Putamen (tissue), 1 donor: ENCODE data around the gene POU3F3.
A peak's percentile ranks its signal among the peaks of the same experiment; 100 is the strongest.

Experiments
- DNase-seq: peaks from one replicate; pipeline ENCODE4 v3.0.0-alpha.2; 2016; ENCODE audit warnings: low spot score

The POU3F3 gene

DNA sequence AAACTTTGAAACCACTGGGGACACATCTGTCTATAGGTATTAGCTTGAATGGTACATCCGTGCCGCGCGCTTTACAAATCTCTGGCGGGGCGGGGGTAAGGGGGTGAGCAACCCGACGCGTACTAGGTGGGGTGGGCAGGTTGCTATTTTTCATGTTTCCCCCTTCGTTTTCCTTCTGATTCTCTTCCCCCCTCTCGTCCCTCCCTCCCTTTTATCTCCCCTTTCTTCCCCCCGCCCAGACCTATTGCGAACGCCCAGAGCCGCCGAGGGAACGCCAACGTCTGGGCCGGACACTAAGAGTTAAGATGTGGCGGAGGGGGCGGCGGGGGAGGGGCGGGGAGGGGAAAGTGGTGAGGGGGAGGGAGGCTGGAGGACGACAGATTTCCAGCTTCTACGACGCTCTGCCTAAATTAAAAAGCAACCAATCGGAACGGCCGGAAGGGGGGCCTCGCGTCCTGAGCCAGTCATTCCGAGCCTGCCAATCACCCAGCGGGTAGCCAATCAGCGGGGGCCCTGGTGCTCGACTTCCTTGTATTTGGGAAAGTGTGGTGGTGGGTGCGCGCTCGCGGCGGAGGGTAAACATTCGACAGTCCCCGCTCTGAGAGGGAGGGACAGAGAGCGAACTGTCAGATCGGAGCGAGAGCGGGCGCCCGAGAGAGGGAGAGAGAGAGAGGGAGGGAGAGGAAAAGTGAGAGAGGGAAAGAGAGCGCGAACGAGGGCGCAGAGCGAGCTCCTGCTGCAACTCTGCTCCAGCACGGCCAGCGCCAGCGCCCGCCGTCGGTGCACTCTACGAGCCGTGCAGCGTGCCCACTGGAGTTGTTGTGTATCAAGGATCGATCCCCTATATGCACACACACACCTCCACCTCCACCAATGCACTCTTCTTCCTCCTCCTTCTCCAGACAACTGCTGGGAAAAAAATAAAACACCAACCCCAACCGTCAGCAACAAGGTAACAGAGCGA is at the start of gene POU3F3:
TSS of gene POU3F3 (plus strand) at position 582 of the 964 bp plus-strand sequence. CDS start 1,396 bp downstream, outside the sequence.
- DNase-seq: peak; percentile 100

DNA sequence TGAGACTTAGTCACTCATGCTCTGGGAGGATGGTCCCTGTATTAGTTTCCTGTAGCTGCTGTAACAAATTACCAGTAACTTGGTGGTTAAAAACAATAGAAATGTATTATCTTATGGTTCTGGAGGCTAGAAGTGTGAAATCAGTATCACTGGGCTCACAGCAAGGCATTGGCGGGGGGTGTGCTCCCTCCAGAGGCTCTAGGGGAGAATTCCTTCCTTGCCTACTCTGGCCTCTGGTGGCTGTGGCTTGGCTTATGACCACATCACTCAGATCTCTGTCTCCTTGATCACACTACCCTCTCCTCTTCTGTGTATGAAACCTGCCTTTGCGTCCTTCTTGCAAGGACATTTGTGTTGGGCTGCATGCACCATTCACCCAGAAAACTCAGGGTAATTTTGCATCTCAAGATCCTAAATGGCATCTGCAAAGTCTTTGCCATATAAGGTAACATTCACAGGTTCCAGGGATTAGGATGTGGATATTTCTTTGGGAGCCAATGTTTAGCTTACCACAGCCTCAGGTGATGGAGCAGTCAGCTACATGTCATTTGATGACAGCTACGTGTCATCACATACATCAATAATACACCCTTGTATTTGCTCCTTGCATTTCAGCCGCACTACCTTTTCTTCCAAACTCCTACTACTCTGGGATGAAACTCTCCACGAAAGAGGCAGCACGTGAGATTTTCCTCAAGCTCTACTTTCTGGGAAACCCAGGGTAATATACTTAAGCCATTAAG is 49.6 kb upstream of the POU3F3 start:
- DNase-seq: no peak

DNA sequence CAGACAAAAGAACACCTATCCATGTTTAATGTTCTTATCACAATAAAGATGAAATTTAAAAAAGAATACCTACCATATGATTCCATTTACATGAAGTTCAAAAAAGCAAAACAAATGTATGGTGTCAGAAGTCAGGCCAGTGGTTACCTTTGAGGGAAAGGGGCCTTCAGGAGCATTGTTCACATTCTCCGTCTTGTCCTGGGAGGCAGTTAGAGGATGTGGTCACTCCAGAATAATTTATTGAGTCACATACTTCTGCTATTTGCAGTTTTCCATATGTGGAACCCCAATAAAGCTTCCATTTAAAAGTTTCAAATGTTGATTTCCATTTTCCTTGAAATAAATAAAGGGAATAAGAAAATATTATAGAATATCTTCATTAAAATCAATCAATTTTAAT is 41.6 kb upstream of the POU3F3 start:
- DNase-seq: no peak

GRCh38 chr2:104816143-104816542 is 37.8 kb upstream of the POU3F3 start:
- no peak for DNase-seq

DNA sequence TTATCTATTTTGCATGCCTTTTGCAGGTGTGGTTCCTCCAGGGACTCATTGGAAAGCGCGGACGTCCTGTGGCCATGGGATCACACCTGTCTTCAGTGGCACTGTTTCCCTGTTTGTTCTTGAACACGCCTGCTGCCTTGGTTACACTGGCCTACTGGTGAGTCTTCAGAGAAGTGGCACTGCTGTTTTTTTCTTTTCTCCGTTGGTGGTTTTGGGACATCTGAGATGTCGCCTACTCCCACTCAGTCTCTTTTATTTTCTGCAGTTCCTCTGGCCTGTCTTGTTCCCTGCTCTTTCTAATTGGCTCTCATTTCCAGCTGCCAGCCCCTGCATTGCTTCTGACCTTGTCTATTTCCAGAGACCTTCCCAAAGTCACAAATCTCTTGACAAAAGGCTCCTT is 35.7 kb upstream of the POU3F3 start:
- no peak for DNase-seq

GRCh38 chr2:104820126-104820525 is 33.8 kb upstream of the POU3F3 start:
- DNase-seq: peak; percentile 76

DNA sequence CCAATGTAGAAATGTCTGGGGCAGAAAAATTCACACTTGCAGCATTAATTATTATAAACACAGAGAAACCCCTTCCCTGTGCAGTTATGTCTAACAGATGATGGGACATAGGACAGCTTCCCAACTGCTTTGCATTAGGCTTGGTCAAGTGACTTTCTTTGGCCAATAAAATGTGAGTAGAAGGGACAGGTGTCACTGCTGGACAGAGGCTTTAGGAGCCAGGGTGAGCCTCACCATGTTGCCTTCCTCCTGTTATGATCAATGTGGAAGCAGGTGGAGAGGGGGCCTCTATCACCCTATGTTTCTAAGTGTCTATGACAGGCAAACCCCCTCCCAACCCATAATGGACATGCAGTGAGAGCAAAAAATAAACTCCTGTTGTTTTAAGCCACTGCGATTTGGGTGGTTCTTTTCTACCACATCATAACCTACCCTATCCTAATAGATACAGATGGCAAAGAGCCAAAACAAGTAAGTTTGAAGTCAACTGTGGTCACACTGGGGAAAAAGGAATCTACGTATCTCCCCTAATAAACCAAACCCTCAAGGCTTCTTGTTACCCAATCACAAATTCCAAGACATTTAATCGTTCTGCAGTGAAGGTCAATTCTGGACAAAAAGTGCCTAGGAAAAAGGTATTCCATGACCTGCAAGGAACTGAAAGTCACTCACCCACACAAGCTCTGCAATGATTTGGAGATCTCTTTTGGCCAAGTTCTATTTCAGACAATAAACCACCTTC is 28.6 kb upstream of the POU3F3 start:
- no peak for DNase-seq

GRCh38 chr2:104826016-104826415 is 27.9 kb upstream of the POU3F3 start:
- DNase-seq: no peak

DNA sequence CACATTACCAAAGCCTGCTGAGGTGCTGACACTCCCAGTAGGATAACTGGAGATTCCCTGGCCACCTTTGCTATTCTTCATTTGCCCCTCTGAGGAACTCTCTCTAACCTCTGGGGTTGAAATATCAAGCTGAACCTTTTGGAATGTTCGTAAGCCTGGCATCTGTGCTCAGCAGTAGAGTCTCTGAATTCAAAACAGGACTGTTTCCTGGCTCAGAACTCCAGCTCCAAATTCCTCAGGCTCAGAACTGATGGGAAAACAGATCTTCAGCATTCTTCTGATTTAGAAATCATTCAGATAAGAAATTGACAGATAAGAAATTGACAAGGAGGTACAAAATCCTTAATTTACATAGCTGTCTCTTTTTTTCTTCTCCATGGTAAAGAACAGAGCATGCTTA is 22.2 kb upstream of the POU3F3 start:
- DNase-seq: no peak

GRCh38 chr2:104834431-104835153 is 19.3 kb upstream of the POU3F3 start:
- peak; percentile 82 for DNase-seq

GRCh38 chr2:104836265-104836664 is 17.6 kb upstream of the POU3F3 start:
- no peak for DNase-seq

DNA sequence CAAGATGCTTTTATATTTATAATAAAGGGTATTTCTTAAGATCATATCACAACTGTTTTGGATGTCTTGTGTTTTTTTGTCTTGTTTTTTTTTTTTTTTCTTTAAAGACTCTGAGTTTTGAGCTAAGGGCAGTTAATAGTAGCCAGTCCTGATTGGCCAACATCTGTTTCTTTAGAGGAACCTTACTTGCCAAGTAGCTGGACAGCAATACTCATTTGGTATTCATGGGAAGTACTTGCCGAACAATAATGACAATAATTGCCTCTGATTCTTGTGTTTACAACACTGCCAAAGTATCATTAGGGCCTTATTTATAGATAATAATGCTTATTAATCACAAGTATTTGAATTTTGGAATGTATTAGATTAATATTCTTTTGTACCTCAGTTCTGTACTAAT is 17.1 kb upstream of the POU3F3 start:
- DNase-seq: no peak

GRCh38 chr2:104840156-104840555 is 13.8 kb upstream of the POU3F3 start:
- no peak for DNase-seq

DNA sequence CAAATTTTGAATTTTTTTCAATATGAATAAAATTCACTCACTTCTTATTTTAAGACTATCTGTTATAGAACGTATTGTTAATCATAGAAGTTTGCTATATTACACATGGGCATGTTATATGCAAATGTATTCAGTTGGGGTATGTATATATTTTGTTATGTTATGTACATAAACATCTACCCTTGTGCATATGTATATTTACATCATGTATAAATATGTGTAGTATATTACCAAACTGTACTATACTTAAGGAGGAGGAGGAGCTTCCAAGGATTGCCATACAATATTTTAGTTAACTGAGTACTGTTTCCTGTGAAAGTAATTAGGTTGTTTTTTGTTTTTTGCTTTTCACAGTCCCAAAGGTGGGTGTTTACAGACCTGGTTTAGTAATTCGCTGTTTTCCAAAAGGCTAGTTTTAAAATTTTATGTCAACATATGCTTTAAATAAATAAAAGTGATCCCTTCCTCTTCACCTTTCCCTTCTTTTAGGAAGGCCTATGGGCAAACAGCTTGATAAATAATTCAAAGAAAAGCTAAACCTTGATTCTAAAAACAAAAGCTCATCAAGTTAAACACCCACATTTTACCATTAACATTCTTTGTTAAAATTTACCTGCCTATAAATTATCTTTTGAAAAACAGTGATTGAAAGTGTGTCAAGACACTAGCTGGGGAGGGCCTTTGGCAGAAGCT is 12.9 kb upstream of the POU3F3 start:
- DNase-seq: no peak

GRCh38 chr2:104841744-104842143 is 12.2 kb upstream of the POU3F3 start:
- no peak for DNase-seq

- peak; percentile 80 for DNase-seq
Observed at GRCh38 chr2:104844807-104845551, 8.9 kb upstream of the POU3F3 start.

DNA sequence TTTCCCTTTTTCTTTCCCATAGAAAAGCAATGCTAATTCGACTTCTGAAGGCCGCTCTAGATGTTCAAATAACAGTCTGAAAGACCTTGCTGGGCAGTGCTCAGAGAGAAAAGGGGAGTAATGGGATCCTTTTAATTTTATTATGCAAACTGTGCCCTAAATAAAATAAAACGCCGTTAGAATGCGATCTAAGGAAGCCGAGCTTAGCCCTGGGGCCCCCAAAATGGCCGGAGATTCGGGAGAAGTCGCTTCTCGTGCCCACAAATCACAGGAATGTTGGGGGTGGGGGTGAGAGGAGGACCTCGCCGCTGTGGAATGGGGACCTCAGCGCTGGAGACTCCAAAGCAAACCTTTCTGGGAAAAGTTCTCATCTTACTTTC is 8.4 kb upstream of the POU3F3 start:
- DNase-seq: no peak

DNA sequence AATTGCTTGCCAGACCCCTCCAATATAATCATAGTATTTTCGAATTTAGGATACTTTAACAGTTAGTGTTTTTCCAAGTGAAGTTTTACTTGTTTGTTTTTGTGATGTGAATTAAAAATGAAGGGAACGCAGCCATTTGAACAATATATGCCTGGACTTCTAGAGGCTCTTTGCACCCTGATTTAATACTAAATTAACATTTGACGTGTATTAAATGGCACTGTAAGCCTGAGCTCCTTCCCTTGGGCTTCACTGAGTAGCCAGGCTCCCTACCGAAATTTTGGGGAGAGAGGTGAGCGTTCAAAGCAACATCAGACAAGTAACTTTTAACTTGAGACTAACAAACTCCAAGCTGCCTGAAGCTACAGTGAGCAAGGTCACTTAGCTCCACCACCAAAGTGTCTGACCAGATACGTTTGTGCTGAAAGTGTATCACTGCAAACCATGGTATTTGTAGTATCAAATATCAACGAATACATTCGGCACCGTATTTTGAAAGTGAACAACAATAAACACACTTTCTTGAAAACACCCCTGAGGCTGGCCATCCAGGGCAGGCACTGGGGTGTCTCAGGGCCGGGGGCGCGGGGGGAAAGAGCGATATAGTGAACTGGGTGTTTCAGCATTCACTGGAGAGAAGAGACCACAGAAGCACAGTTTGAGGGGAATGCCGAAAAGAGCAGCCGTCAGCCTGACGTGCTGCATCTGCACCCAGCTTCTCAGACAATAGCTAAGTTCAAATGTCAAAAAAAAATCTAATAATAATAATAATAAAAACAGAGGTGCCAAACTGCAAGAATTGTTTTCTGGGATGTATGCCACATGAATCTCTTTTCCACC is 7.7 kb upstream of the POU3F3 start:
- DNase-seq: no peak

- DNase-seq: no peak
Observed at GRCh38 chr2:104846786-104847585, 6.9 kb upstream of the POU3F3 start.
